GM19240 (cell line): ENCODE data around the gene UGT1A10.
"Not testable (repeated sequence)": the region's sequence is repeated elsewhere in the genome, so short reads cannot be mapped to it uniquely, and the experiment has no call there.

Experiments
- DNase-seq: peaks from one replicate; pipeline ENCODE4 v3.0.0; 2011; ENCODE audit warnings: low spot score; ENCODE audit not compliant: insufficient read length

Gene UGT1A10

DNA sequence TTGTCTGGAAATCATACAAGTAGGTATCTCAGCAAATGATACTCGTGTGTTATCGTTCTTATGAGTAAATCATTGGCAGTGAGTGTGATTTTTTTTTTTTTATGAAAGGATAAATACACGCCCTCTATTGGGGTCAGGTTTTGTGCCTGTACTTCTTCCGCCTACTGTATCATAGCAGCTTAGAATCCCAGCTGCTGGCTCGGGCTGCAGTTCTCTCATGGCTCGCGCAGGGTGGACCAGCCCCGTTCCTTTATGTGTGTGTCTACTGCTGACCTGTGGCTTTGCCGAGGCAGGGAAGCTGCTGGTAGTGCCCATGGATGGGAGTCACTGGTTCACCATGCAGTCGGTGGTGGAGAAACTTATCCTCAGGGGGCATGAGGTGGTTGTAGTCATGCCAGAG is at the start of gene UGT1A10:
TSS of gene UGT1A10 (plus strand) at position 143 of the 400 bp plus-strand sequence. CDS start at position 218, 75 bp downstream.
- DNase-seq, result not testable (repeated sequence)

DNA sequence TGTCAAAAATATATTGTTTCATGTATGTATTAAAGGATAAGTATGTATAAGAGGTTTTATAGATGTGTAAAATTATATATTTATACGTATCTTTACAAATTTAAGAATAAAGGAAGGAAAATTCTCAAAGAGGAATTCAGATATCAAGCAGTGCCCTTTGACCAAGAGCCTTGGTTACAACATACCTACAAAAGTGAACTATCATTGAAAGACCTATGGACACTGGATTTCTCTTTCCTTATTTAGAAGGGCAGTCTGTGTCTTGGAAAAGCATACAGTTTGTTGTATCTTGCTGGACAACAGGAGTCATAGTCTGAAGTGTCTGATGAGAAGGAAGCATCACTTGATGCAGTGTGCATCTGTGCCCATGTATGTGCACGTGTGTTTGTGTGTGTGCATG is 47.8 kb upstream of the UGT1A10 start:
- DNase-seq, result no peak

DNA sequence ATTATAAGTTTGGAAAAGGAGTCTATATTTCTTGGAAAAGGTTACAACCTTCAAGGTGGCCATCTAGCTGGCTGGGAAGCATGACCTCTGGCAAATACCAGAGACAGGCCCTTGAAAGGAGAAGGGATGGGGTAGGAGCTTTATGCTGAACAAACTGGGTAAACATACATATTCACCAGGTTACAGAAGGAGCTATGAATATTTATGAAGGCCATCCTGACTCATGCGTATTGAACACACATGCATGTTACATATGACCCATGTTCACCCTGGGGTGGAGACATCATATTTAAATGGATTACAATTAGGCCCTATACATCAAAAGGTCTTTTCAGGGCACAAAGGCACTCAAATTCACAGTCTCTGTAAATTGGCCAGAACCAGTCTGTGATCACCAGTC is 43.5 kb upstream of the UGT1A10 start:
- DNase-seq, result not testable (repeated sequence)

DNA sequence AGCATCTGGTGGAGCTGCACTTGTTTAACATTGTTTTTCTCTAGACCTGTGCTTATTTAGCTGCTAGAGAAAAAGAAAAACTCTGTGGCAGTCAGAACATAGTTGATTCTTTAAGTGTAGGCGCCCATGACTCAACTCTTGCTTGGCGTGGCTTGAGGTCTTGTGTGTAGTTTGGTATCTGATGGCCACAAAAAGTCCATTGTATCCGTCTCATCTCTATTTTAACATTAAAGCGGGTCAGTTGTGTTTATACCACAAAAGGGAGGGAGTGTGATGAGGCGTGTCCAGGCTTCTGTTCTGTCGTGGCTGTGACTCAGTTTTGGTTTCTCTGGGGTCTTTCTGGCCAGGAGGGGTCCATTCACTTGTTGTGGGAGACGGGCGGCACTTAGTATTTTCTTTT is 43.0 kb upstream of the UGT1A10 start:
- no peak for DNase-seq

DNA sequence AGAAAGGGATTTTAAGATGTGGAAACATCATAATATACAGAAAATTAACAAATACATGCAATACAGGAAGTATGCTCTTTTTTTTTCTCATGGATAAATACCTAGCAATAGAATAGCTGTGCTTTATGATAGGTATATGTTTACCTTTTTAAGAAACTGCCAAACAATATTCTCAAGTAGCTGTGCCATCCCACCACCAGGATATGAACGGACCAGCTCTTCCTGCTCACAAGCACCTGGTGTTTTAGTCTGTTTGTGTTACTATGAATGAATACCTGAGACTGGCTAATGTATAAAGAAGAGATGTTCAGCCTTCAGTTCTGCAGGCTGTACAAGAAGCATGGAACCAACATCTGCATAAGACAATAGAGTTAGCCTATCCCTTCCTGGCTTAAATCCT is 38.7 kb upstream of the UGT1A10 start:
- DNase-seq, result no peak

DNA sequence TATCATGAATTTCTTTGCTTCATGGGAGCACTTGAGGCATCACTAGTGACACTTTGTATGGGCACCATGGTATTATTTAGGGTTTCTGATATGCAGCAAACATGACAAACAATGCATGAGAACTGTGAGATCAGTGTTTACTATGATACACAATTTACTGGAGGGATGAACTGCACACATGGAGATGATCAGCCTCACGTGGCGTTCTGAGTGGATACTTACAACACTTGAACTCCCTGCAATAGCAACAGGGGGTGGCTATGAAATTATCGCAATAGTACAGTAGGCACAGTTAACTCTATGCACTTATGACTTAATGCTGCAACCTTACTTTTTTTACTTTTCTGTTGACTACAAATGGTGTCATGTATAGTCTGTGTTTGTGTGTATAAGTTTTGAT is 37.3 kb upstream of the UGT1A10 start:
- no peak for DNase-seq

DNA sequence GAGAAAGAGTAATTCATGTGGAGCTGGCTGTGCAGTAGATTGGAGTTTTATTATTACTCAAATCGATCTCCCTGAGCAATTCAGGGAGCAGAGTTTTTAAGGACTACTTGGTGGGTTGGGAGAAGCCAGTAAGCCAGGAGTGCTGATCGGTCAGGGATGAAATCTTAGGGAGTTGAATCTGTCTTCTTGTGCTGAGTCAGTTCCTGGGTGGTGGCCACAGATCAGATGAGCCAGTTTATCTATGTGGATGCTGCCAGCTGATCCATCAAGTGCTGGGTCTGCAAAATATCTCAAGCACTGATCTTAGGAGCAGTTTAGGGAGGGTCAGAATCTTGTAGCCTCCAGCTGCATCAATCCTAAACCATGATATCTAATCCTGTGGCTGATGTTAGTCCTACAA is 35.9 kb upstream of the UGT1A10 start:
- DNase-seq, result no peak

DNA sequence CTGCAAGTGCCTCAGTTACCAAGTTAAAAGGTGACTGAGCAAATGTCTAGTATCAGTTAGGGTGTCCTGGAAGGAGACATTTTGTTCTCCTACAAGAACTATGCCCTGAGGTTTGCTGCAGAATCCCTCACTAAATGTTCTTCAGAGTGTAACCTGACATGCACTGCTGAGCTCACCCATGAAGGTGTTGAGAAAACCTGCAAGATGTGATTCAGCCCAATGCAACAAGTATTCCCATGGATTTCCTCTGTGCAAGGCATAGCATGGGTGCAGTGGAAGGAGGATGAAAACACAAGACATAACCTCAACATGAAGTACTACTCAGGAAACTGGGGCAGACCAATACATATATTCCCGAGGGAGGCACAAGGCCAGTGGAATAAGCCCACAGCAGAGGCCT is 34.2 kb upstream of the UGT1A10 start:
- no peak for DNase-seq

DNA sequence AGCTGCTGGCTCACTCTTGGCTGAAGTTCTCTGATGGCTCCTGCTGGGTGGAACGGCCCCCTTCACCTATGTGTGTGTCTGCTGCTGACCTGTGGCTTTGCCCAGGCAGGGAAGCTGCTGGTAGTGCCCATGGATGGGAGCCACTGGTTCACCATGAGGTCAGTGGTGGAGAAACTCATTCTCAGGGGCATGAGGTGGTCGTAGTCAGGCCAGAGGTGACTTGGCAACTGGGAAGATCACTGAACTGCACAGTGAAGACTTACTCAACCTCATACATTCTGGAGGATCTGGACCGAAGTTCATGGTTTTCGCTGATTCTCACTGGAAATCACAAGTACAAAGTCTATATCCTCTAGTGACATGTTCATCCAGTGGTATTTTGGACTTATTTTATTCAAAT is 32.7 kb upstream of the UGT1A10 start:
- no peak for DNase-seq

DNA sequence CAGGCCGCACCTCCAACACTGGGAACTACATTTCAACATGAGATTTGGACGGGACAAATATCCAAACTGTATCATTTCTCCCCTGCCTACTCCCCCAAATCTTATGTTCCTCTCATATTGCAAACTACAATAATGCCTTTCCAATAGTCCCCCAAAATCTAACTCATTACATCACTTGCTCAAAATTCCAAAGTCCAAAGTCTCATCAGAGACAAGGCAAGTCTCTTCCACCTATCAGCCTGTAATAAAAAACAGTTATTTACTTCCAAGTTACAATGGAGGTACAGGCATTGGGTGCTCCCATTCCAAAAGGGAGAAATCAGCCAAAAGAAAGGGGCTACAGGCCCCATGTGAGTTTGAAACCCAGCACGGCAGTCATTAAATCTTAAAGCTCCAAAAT is 31.4 kb upstream of the UGT1A10 start:
- DNase-seq, result no peak

DNA sequence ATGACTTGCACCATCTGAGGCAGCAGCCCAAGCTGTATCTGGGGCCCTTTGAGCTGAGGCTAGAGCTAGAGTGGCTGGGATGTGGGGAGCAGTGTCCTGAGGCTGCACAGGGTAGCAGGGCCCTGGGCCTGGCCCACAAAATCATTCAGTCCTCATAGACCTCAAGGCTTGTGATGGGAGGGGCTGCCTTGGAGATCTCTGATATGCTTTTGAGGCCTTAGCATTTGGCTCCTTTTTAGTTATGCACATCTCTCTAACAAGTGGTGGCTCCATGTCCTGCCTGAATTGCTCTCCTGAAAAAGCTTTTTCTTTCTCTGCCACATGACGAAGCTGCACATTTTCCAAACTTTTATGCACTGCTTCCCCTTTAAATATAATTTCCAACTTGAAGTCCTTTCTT is 30.6 kb upstream of the UGT1A10 start:
- no peak for DNase-seq

DNA sequence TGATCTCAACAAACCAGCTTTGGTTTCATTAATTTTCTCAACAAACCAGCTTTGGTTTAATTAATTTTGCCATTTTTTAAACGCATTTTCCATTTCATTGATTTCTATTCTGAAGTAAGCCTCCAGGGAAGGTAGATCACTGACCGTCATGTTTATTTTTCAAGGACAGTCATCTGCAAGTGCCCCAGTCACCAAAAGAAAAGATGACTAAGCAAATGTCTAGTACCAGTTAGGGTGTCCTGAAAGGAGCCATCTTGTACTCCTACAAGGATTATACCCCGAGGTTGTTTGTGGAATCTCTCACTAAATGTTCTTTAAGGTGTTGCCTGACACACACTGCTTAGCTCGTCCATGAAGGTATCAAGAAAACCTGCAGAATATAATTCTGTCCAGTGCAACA is 25.0 kb upstream of the UGT1A10 start:
- DNase-seq, result no peak

DNA sequence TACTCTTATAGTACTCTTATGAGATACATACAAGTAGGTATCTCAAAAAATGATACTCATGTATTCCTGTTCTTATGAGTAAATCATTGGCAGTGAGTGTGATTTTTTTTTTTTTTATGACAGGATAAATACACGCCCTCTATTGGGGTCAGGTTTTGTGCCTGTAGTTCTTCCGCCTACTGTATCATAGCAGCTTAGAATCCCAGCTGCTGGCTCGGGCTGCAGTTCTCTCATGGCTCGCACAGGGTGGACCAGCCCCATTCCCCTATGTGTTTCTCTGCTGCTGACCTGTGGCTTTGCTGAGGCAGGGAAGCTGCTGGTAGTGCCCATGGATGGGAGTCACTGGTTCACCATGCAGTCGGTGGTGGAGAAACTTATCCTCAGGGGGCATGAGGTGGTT is 18.8 kb upstream of the UGT1A10 start, which contains the start of gene UGT1A8:
TSS of gene UGT1A8 (plus strand) at position 158 of the 400 bp plus-strand sequence. CDS start at position 233, 75 bp downstream.
- DNase-seq, result not testable (repeated sequence)

DNA sequence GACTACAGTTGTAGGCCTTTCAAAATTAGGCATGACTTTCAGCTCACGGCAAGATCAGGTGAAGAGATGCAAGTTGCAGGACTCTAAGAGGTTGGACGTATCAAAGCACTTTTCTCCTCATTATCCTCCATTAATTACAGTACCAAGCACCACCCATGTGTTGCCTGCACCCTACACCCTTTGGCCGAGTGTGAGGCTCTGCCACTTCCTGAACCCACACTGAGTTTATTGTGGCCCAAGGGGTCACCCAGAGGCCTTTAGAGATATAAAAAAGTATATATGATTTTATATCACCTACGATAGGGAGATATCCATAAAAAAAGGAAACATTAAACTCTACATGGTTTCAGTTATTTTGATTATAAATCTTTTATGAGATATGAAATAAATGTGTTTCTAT is 16.0 kb upstream of the UGT1A10 start:
- no peak for DNase-seq

DNA sequence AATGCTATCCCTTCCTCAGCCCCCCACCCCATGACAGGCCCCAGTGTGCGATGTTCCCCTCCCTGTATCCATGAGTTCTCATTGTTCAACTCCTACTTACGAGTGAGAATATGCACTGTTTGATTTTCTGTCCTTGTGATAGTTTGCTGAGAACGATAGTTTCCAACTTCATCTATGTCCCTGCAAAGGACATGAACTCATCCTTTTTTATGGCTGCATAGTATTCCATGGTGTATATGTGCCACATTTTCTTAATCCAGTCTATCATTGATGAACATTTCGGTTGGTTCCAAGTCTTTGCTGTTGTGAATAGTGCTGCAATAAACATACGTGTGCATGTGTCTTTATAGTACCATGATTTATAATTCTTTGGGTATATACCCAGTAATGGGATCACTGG is 14.4 kb upstream of the UGT1A10 start:
- DNase-seq, result not testable (repeated sequence)

DNA sequence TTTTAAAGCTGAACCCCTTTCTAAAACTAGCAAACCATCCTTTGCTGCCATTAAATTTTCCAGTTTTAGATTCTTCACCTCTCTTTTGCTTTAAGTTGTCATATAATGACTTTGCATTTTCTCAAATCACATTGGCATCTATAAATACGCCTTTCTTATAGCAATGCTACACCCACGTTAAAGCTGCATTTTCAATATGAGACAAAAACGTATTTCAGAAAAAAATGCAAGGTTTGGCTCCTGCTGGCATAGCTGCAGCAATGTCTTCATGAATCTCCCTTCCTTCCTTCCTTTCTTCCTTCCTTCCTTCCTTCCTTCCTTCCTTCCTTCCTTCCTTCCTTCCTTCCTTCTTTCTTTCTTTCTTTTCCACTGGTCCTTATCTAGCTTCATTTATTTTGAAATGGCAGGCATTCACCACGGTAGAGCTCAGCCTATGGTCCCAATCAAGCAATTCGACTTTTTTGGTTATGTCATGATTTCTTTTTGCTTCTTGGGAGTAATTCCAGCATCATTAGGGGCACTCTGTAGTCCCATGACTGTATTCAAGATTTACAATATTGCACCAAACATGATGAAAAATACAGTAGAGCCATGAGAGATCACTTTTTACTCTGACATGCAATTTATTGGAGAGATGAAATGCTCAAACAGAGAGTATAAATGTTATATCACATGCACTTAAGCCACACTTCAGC is 8.8 kb upstream of the UGT1A10 start:
- no peak for DNase-seq

DNA sequence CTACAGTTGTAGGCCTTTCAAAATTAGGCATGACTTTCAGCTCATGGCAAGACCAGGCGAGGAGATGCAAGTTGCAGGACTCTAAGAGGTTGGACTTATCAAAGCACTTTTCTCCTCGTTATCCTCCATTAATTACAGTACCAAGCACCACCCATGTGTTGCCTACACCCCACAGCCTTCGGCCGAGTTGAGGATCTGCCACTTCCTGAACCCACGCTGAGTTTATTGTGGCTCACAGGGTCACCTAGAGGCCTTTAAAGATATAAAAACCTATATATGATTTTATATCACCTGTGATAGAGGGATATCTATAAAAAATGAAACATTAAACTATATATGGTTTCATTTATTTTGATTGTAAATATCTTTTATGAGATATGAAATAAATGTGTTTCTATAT is 2.6 kb downstream of the UGT1A10 start:
- DNase-seq, result no peak

DNA sequence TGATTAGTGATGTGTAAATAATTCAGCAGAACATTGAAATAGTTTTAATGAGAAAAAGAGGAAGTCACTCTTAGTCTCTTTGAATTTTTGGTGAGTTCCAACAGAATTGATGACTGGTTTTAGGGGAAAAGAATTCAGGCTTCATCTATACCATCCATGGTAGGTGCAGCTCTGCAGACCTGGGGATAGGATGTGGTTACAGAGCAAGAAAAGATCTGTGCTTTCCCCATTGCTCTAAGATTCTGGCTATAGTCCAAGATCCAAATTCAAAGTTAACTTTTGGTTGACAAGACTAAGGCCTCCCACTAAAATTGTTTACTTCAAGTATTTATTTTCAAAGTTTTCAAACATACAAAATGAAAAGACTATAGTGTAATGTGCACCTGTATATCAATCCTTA is 3.6 kb downstream of the UGT1A10 start:
- DNase-seq, result no peak

DNA sequence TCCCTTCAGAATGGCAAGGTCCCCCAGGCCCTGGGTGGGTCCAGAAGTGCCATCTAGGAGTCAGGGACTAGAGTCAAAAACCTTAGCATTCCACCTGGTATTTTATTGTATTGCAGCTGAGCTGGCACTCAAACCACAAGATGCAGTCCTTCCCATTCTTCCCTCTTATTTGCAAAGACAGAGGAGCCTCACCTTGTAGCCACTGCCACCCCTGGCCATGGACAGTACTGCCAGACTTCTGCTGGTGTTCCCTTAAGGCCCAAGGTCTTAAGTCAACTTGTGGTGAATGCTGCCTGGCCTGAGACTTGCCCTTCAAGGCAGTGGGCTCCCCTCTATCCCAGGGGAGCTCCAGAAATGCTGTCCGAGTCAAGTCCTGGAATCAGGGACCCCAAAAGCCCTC is 6.9 kb downstream of the UGT1A10 start:
- no peak for DNase-seq

DNA sequence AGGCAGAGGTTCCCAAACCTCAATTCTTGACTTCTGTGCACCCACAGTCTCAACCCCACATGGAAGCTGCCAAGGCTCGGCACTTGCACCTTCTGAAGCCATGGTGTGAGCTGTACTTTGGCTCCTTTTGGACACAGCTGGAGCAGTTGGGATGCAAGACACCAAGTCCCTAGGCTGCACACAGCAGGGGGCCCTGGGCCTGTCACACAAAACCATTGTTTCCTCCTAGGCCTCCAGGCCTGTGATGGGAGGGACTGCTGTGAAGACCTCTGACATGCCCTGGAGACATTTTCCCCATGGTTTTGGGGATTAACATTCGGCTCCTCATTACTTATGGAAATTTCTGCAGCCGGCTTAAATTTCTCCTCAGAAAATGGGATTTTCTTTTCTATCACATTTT is 9.8 kb downstream of the UGT1A10 start:
- not testable (repeated sequence) for DNase-seq

DNA sequence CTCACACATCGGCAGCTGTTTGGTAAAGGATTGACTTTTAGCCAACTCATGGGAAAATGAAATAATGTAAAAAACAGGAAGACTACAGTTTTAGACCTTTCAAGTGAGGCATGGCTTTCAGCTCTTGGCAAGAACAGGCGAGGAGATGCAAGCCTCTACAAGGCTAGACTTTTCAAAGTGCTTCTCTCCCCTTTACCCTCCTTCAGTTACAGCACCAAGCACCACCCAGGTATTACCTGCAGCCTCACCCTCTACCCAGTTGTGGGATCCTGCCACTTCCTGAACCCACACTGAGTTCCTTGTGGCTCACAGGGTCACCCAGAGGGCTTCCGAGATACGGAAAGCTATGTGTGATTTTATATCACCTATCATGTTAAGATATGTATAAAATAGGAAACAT is 14.7 kb downstream of the UGT1A10 start:
- DNase-seq, result no peak

DNA sequence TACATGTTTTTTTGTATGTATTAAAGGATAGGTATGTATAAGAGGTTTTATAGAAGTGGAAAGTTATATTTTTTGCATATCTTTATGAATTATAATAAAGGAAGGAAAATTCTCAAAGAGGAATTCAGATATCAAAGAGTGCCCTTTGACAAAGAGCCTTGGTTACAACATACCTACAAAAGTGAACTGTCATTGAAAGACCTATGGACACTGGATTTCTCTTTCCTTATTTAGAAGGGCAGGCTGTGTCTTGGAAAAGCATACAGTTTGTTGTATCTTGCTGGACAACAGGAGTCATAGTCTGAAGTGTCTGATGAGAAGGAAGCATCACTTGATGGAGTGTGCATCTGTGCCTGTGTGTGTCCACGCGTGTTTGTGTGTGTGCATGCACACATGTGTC is 15.2 kb downstream of the UGT1A10 start:
- DNase-seq, result no peak

DNA sequence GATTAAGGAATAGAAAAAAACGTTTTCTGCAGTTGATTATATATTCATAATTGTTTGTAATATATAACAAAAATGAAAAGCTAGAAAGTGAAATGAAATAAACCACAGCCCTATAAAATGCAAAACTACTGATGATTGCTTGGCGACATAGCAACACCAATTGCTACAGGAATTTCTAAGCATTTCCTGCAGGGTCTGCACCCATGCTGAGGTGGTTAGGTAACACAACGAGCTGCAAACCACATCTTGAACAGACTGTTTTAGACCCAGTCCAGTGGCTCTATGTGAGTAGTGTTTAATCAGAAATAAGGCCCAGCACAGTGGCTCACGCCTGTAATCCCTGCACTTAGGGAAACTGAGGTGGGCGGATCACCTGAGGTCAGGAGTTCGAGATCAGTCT is 18.3 kb downstream of the UGT1A10 start:
- no peak for DNase-seq

DNA sequence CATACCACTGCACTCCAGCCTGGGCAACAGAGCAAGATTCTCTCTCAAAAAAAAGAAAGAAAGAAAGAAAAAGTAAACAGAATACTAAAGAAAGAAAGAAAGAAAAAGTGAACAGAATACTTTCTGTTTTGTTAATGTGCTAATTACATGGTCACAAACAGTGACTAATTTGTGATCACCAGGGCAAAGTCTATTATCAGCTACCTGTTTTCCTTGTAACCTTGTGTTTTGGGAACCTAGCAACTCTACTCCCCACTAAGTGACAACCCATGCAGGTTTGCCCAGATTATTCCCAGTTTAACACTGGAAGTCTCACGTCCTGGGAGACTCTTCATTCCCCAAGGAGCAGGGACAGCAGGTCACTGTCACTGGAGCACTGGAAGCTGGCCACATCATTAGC is 18.8 kb downstream of the UGT1A10 start:
- DNase-seq, result no peak
